ENCODE results near the gene OSM.

Gene OSM

DNA sequence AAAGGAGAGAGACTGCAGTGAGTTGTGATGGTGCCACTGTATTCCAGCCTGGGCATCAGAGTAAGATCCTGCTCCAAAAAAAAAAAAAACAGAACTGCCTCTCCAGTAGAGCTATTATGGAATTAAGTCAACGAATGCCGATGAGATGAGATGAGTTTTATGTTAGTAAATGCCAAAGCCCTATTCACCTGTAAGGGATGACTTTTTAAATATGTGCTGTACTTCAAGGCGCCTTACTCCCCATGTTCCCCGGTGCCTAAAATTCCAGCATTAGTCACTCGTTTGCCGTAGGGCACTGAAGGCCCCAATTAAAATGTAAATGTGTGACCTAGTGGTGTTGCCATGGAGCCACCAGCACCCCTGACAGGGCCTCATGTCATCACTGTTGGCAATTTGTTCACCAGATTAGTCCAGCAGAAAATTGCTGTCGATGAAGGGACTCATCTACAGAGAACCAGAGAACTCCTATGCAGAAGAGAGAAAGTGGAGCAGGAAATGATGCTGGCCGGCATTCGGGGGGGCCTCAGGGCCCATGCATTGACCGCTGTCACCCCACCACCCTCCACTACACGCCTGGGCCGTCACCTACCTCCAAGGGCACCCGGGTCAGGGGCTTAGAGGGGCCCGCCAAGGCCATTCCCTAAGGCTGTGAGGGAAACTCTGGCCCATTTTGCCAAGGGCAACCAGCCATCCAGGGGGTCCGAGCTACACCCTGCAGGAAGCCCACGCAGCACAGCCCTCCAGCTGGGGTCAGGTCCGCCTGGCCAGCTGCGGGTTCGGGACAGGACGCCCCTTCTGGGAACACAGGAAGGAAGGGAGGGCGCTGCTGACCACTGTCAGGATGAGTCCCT lies 37.9 kb downstream of the OSM start:
- no peak overlapping the region for H3K9ac ChIP-seq
- TF ChIP-seq, protein P1, sequence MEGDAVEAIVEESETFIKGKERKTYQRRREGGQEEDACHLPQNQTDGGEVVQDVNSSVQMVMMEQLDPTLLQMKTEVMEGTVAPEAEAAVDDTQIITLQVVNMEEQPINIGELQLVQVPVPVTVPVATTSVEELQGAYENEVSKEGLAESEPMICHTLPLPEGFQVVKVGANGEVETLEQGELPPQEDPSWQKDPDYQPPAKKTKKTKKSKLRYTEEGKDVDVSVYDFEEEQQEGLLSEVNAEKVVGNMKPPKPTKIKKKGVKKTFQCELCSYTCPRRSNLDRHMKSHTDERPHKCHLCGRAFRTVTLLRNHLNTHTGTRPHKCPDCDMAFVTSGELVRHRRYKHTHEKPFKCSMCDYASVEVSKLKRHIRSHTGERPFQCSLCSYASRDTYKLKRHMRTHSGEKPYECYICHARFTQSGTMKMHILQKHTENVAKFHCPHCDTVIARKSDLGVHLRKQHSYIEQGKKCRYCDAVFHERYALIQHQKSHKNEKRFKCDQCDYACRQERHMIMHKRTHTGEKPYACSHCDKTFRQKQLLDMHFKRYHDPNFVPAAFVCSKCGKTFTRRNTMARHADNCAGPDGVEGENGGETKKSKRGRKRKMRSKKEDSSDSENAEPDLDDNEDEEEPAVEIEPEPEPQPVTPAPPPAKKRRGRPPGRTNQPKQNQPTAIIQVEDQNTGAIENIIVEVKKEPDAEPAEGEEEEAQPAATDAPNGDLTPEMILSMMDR (IDR thresholded peaks at IDR 0.05): no peak
- no peaks in the 10 kb centered on the region for H3K36me3 ChIP-seq (ENCODE audit: control insufficient read depth, insufficient read depth, low read length)
- no peaks in the 10 kb centered on the region for H3K79me2 ChIP-seq
- H3K4me3 ChIP-seq (ENCODE audit: low read depth, low read length): no peak overlapping the region
- H3K9me3 ChIP-seq (ENCODE audit: control insufficient read depth, low read length): no peaks in the 10 kb centered on the region
- H3K27me3 ChIP-seq (ENCODE audit: control insufficient read depth, insufficient read depth, low read length): no peaks in the 10 kb centered on the region
- no peak overlapping the region for H3K4me2 ChIP-seq (ENCODE audit: low read length)
- H2AFZ ChIP-seq: no peak overlapping the region
- no peaks in the 10 kb centered on the region for H3K4me1 ChIP-seq
- no peak overlapping the region for H3K27ac ChIP-seq

DNA sequence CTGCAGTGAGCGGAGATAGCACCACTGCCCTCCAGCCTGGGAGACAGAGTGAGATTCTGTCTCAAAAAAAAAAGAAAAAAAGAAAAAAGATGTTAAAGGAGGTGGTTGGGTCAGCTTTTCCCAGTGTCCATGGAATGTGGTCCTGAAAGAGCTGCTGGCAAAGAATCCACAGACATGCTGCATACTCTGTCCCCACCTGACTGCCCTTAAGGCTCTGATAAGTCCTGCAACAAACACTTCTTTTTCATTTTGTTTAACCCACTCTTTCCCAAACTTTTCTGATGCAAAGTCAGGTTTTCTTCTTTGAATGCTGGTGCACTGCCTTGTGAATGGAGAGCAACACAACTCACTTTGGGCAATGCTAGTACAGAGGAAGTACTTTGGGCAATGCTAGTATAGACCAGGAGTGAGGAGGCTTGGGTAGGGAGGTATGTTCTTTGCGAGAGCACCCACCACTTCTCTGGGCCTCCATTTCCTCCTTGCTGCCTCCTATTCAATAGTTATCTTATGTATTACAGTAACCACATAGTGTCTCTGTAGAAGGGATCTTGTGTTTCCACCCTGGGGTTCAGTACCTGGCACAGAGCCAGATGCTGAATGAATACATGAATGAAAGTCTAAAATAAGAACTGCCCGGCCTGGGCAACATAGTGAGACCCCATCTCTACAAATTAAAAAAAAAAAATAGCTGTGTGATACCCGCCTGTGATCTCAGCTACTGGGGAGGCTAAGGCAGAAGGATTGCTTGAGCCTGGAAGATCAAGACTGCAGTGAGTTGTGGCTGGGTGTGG lies 39.0 kb downstream of the OSM start:
- no peak overlapping the region for H3K27ac ChIP-seq
- no peak overlapping the region for H3K4me3 ChIP-seq (ENCODE audit: low read depth, low read length)
- H3K36me3 ChIP-seq (ENCODE audit: control insufficient read depth, insufficient read depth, low read length): no peaks in the 10 kb centered on the region
- no peaks in the 10 kb centered on the region for H3K9me3 ChIP-seq (ENCODE audit: control insufficient read depth, low read length)
- TF ChIP-seq, protein P1 (IDR thresholded peaks at IDR 0.05): no peak
- no peaks in the 10 kb centered on the region for H3K27me3 ChIP-seq (ENCODE audit: control insufficient read depth, insufficient read depth, low read length)
- no peak overlapping the region for H2AFZ ChIP-seq
- no peak overlapping the region for H3K9ac ChIP-seq
- no peak overlapping the region for H3K4me2 ChIP-seq (ENCODE audit: low read length)
- no peaks in the 10 kb centered on the region for H3K4me1 ChIP-seq
- H3K79me2 ChIP-seq: no peaks in the 10 kb centered on the region

DNA sequence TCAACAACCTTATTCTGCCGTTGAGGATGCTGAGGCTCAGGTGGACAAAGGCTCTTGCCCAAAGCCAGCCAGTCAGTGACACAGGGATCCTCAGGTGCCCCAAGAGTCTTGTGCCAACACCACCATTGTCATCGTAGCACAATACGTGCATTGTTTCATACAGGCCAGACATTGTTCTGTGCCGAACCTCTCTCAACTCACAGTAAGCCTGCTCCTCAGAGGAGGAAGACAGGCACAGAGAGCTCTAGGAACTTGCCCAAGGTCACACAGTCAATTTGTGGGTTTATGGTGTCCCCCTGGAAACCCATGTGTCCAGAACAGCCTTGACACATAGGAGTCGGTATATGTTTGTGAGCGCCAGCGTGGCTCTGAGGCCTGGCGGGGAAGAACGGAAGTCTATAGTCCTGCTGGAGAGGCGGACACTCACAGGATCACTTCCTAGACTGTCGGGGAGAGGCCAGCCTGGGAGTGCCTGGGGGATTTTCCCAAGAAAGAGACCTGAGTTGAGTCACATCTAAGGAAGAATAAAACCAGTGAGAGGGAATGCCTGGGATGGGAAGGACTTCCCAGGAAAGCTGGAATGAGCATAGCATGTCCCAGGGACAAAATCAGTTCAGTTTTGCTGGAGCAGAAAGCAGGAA lies 40.3 kb downstream of the OSM start:
- Histone ChIP-seq H3K9ac (no peak overlapping the region), H3K27me3 (ENCODE audit: control insufficient read depth, insufficient read depth, low read length) (no peaks in the 10 kb centered on the region), H3K9me3 (ENCODE audit: control insufficient read depth, low read length) (no peaks in the 10 kb centered on the region), H3K4me1 (no peaks in the 10 kb centered on the region), H3K4me2 (ENCODE audit: low read length) (no peak overlapping the region), H3K4me3 (ENCODE audit: low read depth, low read length) (no peak overlapping the region), H3K27ac (no peak overlapping the region), H3K36me3 (ENCODE audit: control insufficient read depth, insufficient read depth, low read length) (no peaks in the 10 kb centered on the region), H2AFZ (no peak overlapping the region), H3K79me2 (no peaks in the 10 kb centered on the region)
- TF ChIP-seq, protein P1 (IDR thresholded peaks at IDR 0.05): no peak

GRCh38 chr22:30225220-30225927 lies 41.3 kb downstream of the OSM start:
- H3K27ac ChIP-seq: no peak overlapping the region
- H2AFZ ChIP-seq: no peak overlapping the region
- no peaks in the 10 kb centered on the region for H3K79me2 ChIP-seq
- no peaks in the 10 kb centered on the region for H3K36me3 ChIP-seq (ENCODE audit: control insufficient read depth, insufficient read depth, low read length)
- H3K9me3 ChIP-seq (ENCODE audit: control insufficient read depth, low read length): no peaks in the 10 kb centered on the region
- no peak overlapping the region for H3K4me2 ChIP-seq (ENCODE audit: low read length)
- TF ChIP-seq, protein P1 (IDR thresholded peaks at IDR 0.05): no peak
- H3K9ac ChIP-seq: no peak overlapping the region
- no peaks in the 10 kb centered on the region for H3K27me3 ChIP-seq (ENCODE audit: control insufficient read depth, insufficient read depth, low read length)
- H3K4me3 ChIP-seq (ENCODE audit: low read depth, low read length): no peak overlapping the region
- H3K4me1 ChIP-seq: no peaks in the 10 kb centered on the region
